HT-29 (cell line): Measurements from ENCODE around the gene LAMTOR3. TPM values are rescaled to one million over a fixed set of nuclear protein-coding genes. Genes with fewer than 3 reads are reported as not detected.
"Not testable (repeated sequence)": the region's sequence is repeated elsewhere in the genome, so short reads cannot be mapped to it uniquely, and the experiment has no call there.

Source experiments
- DNase-seq: peaks from one replicate; pipeline ENCODE4 v3.0.0-alpha.2; 2015; ENCODE audit warnings: low spot score
- total RNA-seq: library from RNA; depleted of rRNA; stranded (reverse); fragments of >200 nt; shearing (Covaris generic); gene quantifications from 2 replicates; pipeline ENCODE4 v1.2.3, GENCODE V29; 2014; rRNA removed

The LAMTOR3 gene
- total RNA-seq, 1 experiment from 2014 or later = 18.7 TPM

DNA sequence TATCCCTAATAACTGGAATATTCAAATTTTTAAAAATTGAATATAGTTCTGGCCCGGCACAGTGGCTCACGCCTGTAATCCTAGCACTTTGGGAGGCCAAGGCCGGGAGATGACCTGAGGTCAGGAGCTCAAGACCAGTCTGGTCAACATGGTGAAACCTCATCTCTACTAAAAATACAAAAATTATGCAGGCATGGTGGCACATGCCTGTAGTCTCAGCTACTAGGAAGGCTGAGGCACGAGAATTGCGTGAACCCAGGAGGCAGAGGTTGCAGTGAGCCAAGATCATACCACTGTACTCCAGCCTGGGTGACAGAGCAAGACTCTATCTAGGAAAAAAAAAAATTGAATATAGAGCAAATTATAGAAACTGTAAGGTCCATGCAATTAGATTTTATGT is 64.2 kb downstream of the LAMTOR3 start:
- DNase-seq = not testable (repeated sequence)

- no peak for DNase-seq
These were observed 65.8 kb downstream of the LAMTOR3 start for GRCh38 chr4:99828477-99828876.

Other genes with a start within 250 kb of the LAMTOR3 start
- gene C4orf54, start 236.6 kb downstream of the LAMTOR3 start, total RNA-seq = not detected in 2 replicates
- 2.5 and 3.8 TPM in 2 replicates for gene DAPP1, start 77.6 kb downstream of the LAMTOR3 start, total RNA-seq
- gene DNAJB14, start 52.2 kb upstream of the LAMTOR3 start, total RNA-seq = 33.4 and 33.7 TPM in 2 replicates
- 501 and 503 TPM in 2 replicates for gene H2AZ1, start 55.8 kb upstream of the LAMTOR3 start, total RNA-seq